Measurements from ENCODE around the gene EXO5. TPM values are rescaled to one million over a fixed set of nuclear protein-coding genes. Genes with fewer than 3 reads are reported as not detected.
"Not testable (repeated sequence)": the region's sequence is repeated elsewhere in the genome, so short reads cannot be mapped to it uniquely, and the experiment has no call there.

Gene EXO5
- total RNA-seq, 1 donor from 2014 or later, result 16.3 TPM

- no peak for TF ChIP-seq CTCF (IDR thresholded peaks at IDR 0.05)
- H3K9me3 ChIP-seq, result no peaks in the 10 kb centered on the region
- H3K36me3 ChIP-seq, result no peaks in the 10 kb centered on the region
- H3K4me1 ChIP-seq, result no peaks in the 10 kb centered on the region
- no peak for DNase-seq (ENCODE audit: low spot score in 2 of 2)
- H3K27ac ChIP-seq, result no peak overlapping the region
- intact Hi-C loops (cut with DNase I), result no loop called here
- no peaks in the 10 kb centered on the region for H3K27me3 ChIP-seq
- H3K4me3 ChIP-seq, result no peak overlapping the region
Observed at GRCh38 chr1:40553017-40553416, 44.5 kb downstream of the EXO5 start.

- H3K27me3 ChIP-seq; H3K4me1 ChIP-seq; DNase-seq (ENCODE audit: low spot score in 2 of 2); intact Hi-C loops (cut with DNase I); H3K27ac ChIP-seq; H3K4me3 ChIP-seq; H3K36me3 ChIP-seq; H3K9me3 ChIP-seq: not testable (repeated sequence)
Observed at GRCh38 chr1:40554807-40555206, 46.2 kb downstream of the EXO5 start.

GRCh38 chr1:40556121-40556520, 47.6 kb downstream of the EXO5 start:
- DNase-seq (ENCODE audit: low spot score in 2 of 2), result no peak
- Histone ChIP-seq H3K27ac (no peak overlapping the region), H3K9me3 (no peaks in the 10 kb centered on the region), H3K4me1 (no peaks in the 10 kb centered on the region), H3K4me3 (no peak overlapping the region), H3K27me3 (no peaks in the 10 kb centered on the region), H3K36me3 (no peaks in the 10 kb centered on the region)
- no peak for TF ChIP-seq CTCF (IDR thresholded peaks at IDR 0.05)
- intact Hi-C loops (cut with DNase I), result no loop called here

- H3K9me3 ChIP-seq; H3K4me1 ChIP-seq; H3K4me3 ChIP-seq; H3K27me3 ChIP-seq; H3K36me3 ChIP-seq; DNase-seq (ENCODE audit: low spot score in 2 of 2); H3K27ac ChIP-seq; intact Hi-C loops (cut with DNase I): not testable (repeated sequence)
Observed at GRCh38 chr1:40558241-40558640, 49.7 kb downstream of the EXO5 start.

GRCh38 chr1:40562185-40562584, 53.6 kb downstream of the EXO5 start:
- Histone ChIP-seq H3K4me1 (no peaks in the 10 kb centered on the region), H3K27me3 (no peaks in the 10 kb centered on the region), H3K36me3 (no peaks in the 10 kb centered on the region), H3K9me3 (no peaks in the 10 kb centered on the region), H3K4me3 (no peak overlapping the region), H3K27ac (no peak overlapping the region)
- intact Hi-C loops (cut with DNase I), result no loop called here
- no peak for TF ChIP-seq CTCF (IDR thresholded peaks at IDR 0.05)
- DNase-seq (ENCODE audit: low spot score in 2 of 2), result no peak

GRCh38 chr1:40563266-40563665, 54.7 kb downstream of the EXO5 start:
- no peak overlapping the region for H3K27ac ChIP-seq
- no peaks in the 10 kb centered on the region for H3K36me3 ChIP-seq
- DNase-seq (ENCODE audit: low spot score in 2 of 2), result no peak
- no peak for TF ChIP-seq CTCF (IDR thresholded peaks at IDR 0.05)
- no peaks in the 10 kb centered on the region for H3K27me3 ChIP-seq
- H3K9me3 ChIP-seq, result no peaks in the 10 kb centered on the region
- intact Hi-C loops (cut with DNase I), result no loop called here
- no peaks in the 10 kb centered on the region for H3K4me1 ChIP-seq
- H3K4me3 ChIP-seq, result no peak overlapping the region

- H3K9me3 ChIP-seq, result no peaks in the 10 kb centered on the region
- H3K4me3 ChIP-seq, result no peak overlapping the region
- TF ChIP-seq CTCF (IDR thresholded peaks at IDR 0.05), result no peak
- no peak overlapping the region for H3K27ac ChIP-seq
- no peaks in the 10 kb centered on the region for H3K27me3 ChIP-seq
- intact Hi-C loops (cut with DNase I), result no loop called here
- no peaks in the 10 kb centered on the region for H3K36me3 ChIP-seq
- DNase-seq (ENCODE audit: low spot score in 2 of 2), result no peak
- H3K4me1 ChIP-seq, result no peaks in the 10 kb centered on the region
Observed at GRCh38 chr1:40564506-40564905, 55.9 kb downstream of the EXO5 start.

Measured in ascending aorta (tissue), 2 donors.